ENCODE data around the gene RTN3. TPM values are rescaled to one million over a fixed set of nuclear protein-coding genes. Genes with fewer than 3 reads are reported as not detected.

RTN3 gene
- total RNA-seq, 1 experiment from 2014 or later = 79.0 TPM

DNA sequence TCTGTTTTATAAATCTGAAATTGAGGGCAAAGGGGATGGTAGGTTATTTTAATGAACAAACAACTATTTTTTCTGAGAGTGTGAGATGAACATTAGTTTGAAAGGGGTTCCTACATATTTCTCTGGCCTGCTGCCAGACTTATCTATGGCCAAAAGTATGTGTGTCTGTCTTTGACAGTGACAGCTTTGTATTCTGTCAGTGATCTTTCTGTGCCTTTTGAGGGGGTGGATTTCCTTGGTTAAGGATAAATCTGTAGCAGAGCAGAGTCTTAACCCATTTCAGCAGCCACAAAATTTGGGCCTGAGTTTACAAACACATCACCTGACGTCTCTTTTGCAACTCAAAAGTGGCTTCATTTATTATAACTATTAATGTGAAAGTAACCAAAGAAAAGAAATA, 56.4 kb downstream of the RTN3 start:
- no peak for DNase-seq (ENCODE audit: low spot score)

DNA sequence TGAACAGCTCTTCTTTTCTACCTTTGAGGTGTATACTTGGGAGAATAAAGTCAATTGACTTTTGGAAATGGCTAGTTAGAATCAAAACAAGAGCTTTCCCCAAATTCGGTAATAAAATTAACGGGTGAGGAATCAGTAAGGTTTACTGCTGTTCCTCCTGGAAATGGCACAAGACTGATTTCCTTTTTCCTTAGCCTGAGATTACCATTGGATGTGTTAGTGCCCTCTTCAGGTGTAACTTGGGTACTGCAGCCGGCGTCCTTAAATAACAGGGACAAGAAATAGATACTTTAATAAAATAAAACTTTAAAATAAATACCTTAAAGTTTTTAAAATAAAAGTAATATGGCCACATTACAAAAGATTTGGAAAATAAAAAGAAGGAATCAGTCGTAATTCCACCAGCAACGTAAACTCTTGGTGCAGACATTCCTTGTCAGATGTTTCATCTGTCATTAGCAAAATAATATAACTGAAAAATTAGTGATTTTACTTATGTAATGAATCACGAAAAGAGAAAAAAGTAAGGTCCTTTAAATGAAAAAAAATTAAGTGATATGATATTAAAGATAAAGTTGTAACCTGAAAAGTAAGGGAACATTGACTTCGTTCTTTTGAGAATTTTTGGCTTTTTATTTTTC, 57.5 kb downstream of the RTN3 start:
- DNase-seq (ENCODE audit: low spot score) = peak; percentile 54

DNA sequence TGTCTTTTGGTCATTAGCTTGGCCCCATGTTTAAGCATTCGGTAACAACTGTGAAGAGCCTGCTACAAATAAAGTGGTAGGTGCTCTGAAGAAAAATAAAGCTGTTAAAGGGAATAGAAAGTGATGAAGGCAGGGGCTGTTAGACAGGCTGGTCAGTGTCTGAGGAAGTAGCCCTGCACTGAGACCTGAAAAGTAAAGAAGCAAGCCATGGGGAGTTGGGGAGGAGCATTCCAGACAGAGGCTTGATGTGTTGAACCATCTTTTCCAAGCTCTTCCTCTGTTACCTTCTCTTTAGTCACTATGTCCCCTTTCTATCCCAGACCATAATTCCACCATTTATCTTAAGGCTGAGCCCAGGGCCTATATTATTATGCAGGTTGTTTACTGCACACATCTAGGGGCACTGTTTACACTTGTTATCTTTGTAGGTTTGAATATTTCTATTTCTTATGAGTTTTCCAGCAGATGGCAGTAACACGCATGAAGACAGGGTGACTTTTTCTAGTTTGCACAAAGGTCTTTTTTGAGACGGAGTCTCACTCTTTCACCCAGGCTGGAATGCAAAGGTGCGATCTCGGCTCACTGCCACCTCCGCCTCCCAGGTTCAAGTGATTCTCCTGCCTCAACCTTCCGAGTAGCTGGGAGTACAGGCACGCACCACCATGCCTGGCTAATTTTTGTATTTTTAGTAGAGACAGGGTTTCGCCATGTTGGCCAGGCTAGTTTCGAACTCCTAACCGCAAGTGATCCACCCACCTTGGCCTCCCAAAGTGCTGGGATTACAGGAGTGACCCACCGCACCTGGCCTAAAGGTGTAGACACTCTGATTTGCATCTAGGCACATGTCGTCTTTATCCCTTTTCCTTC, 64.2 kb downstream of the RTN3 start:
- no peak for DNase-seq (ENCODE audit: low spot score)

DNA sequence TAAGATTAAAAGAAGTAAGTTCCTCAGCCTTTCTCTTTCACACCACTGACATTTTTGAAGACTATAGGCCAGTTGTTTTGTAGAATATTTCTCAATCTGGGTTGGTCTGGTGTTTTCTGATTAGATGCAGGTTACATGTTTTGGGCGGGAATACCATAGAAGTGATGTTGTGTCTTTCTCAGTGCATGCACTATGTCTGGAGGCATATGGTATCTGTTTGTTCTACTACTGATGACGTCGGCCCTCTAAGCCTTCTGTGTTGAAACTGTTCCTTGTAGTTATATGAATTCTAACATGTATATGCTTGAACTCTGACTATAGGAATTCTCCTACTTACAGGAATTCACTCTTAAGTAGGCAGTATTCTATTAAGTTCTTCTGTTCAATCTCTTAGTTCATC, 65.7 kb downstream of the RTN3 start:
- DNase-seq (ENCODE audit: low spot score) = no peak

DNA sequence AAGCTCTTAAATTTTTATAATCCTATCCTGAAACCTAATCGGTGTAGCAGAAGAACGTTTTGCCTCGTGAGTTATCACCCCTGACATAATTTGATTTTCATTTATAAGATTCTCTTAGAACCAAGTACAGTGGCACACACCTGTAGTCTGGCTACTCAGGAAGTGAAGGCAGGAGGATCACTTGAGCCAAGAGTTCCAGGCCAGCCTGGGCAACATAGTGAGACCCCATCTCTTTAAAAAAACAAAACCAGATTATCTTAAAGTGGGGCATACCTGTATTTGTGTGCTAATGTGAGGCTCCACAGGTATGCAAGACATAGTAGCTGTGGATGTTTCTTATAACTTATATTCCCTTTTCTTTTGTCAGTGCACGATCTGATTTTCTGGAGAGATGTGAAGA, 68.3 kb downstream of the RTN3 start:
- no peak for DNase-seq (ENCODE audit: low spot score)

DNA sequence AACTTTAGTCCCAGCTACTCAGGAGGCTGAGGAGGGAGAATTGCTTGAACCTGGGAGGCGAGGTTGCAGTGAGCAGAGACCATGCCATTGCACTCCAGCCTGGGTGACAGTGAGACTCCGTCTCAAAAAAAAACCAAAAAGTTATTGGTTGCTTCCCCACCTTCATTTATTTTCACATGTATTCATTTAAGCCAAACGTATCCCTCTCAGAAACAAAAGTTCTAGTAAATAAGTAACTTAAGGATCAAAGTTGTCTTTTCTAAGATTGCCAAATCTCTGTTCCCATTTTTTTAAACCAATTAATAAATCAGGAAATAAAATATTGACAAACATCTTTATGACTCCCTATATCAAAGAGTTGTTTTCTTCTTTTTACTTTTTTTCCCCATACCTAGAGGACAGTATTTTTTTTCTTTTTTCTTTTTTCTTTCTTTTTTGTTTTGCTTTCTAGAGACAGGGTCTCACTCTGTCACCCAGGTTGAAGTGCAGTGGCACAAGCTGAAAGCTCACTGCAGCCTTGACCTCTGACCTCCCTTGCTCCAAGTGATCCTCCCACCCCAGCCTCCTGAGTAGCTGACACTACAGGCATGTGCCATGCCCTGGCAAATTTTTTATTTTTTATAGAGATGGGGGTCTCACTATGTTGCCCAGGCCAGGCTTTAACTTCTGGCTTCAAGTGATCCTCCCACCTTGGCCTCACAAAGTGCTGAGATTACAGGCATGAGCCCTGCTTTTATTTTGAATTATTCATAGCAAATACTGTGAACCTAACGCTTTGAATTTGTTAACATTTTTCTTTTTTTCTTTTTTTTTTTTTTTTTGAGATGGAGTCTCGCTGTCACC, 75.8 kb downstream of the RTN3 start:
- no peak for DNase-seq (ENCODE audit: low spot score)

DNA sequence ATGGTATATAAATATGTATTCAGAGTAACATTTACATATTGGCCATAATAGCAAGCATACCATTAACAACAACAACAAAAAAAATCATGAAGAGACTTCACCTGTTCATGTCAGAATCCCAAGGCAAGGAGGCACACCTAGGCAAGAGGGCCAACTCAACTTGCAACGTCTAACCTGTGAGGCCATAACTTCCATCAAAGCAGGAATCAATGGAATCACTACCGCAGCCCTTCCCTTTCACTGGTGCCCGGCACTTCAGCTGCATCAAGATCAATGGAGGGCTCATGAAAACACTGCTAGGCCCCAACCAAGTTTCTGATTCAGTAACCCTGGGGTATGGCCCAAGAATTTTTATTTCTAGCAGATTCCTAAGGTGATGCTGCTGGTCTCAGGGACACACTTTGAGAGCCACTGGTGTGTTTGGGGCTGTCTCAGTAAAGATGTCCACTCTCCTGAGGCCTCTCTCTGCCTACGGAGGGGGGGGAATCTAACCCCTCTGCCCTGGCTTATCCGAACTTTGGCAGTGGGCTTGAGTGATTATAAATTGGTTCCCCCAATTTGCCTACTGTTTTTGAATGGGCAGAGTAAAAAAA, 79.3 kb downstream of the RTN3 start:
- no peak for DNase-seq (ENCODE audit: low spot score)

DNA sequence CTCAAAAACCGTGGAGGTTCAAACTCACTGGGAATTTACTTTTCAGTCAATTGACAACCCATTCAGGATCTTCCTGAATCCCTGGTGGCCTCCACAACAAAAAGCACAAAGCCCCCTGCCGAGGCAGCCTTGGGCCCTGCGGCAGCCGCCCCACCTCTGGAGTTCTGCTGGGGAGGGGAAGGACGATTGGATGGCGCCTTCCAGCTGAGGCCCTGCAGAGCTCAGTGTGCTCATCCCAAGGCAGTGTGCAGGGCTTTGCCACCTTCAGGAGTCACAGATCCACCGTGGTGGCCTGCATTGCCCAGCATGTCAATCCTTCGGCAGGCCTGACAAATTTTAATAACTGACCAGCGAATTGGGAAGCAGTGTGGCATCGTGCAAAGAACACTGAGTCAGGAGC, 79.9 kb downstream of the RTN3 start:
- no peak for DNase-seq (ENCODE audit: low spot score)

DNA sequence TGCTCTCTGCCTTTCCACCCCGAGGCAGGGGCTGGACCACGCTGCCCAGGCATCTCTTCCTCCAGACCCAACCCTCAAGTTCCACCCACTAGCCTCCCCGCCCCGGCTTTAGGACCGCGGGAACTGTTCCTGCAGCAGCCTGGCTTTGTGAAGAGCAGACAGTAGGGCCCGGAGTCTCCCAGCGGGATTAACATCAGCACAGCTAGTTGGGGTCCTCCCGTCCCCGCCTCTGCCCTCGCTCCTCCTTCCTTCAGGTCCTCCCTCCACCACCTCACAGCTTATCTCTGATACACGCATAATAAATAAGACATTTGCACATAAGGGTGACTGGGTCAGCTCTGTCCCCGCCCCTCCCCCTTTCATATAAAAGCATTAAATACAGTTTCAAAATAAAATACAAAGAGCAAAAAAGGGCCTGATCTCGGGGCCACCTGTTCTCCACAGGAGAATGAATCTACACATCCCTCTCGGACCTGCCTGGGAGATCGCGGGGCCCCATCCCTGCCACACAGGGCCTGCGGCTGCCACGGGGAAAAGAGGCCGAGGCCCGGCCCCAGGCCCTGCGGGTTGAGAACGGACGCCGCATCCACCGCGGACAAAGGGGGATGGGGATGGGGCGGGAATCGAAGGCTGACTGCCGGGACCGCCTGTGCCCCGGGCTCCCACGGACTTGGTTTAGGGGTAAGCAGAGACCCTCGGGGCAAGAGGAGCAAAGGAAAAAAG, 80.8 kb downstream of the RTN3 start:
- no peak for DNase-seq (ENCODE audit: low spot score)

DNA sequence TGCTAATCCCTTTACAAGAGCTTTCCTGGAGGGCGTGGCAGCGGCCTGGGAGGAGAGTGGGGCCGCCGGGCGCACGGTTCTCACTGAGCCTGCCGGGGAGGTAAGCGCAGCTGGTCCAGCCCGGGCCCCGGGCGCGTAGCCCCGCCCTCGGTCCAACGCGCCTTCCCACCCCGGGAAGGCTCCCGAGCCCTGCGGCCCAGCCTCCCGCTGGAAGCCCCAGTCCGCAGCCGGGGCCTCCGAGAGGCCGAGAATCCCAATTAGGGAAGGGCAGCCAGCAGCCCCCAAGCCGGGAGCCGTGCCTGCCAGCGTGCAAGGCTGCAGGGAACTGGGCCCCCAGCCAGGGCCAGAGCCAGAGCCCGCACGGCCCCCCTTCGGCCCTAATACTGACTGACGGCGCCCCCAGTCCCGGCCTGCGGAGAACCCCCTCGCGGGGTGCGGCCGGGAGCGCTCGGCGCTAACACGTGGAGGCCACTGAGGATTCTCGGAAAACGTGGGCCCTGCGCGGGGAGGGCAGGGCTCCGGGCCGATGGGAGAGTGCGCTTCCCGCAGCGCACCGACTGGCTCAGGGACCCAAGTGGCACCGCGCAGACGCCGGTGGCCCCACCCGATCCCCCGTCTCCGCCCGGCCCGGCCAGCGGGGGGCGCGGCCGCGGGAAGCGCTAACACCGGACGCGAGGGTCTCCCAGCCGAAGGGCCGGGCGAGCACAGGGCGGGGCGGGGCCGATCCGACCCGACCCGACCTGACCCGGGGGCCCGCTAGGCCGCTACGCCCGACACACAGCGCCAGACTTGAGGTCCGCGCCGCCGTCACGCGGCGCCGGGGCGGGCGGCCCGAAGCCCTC, 81.6 kb downstream of the RTN3 start:
- no peak for DNase-seq (ENCODE audit: low spot score)

DNA sequence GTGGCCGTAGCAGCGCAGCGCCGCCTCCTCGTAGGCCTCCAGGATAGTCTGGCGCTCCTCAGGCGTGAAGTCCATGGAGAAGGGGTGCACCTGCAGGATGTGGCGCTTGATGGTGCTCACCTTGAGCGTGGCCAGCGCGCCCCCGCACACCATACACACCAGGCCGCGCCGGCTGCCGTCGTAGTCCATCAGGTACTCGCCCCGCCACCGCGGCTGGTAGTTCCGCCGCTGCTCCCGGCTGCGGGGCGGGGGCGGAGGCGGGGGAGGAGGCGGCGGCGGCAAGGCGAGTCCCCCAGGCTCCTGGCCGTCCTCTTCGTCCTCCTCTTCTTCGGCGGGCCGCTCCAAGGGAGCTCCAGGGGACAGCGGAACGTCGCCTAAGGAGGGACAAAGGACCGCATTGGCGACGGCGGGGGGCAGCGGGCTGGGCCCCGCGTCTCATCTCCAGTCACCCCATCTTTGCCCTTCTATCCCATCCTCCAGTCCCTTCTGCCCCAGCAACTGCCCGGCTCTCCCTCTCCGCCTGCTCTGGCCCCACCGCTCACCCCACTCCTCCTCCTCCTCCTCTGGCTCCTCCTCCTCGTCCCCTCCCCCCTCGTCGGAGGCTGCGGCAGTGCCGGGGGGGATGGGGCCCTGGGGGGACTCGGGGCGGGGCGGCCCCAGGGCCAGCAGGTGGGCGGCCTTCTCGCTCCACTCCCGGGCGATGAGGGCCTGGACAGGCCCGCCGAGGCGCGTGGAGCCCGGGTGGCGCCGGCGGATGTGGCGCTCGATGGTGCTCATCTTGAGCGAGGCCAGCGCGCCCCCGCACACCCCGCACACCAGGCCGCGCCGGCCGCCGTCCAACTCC, 82.4 kb downstream of the RTN3 start:
- no peak for DNase-seq (ENCODE audit: low spot score)

DNA sequence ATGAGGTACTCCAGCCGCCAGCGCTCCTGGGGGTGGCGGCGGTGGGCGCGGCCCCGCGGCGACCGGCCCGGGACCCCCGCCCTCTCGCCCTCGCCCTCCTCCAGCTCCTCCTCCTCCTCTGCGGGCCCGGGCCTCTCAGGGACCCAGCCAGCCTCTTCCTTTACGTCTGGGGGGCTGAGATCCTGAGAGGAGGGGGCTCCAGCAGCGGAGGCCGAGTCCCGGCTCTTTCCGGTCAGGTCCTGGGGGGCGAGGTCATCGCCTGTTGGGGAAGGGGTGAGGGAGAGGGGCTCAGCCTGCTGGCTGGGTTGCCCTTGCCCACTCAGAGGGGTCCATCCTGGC, 83.0 kb downstream of the RTN3 start:
- no peak for DNase-seq (ENCODE audit: low spot score)

DNA sequence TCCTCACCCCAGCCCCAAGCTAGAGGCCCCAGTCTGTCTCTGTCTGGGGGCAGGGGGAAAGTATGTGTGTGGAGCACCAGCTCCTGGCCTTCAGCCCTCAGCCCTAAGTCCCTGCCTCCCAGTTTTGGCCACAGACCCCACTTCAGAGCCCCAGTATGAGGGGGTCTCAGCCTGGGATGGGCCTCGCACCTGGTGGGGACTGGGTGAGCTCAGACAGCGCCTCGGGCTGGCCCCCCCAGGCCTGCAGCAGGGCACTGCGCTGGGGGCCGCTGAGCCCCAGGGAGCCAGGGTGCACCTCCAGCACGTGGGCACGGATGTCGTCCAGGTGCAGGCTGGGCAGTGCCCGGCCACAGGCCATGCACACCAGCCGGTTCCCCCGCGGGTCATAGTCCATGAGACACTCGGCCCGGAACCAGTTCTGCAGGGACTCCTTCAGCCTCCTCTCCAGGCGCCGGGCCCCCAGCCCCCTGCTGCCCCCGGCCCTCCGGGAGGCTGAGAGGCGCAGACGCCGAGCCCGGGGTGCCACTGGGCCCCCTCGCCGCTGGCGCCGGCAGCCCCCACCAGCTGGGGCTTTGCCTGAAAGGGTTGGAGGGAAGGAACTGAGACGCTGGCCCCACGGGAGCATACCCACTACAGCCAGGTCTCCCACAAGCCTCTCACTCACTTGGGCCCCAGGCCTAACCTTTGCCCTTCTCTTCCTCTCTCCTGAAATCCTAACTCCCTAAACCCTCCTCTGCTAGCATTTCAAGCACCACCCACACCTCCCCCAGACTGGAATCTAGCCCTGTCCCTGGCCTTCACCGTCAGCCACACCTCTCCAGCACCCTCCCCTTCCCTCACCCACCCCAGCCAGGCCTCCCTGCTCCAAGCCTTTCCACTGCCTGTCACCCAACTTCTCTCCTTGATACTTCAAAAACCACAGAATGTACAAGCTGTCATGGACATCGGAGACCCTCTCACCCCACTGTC, 83.7 kb downstream of the RTN3 start:
- DNase-seq (ENCODE audit: low spot score) = no peak

DNA sequence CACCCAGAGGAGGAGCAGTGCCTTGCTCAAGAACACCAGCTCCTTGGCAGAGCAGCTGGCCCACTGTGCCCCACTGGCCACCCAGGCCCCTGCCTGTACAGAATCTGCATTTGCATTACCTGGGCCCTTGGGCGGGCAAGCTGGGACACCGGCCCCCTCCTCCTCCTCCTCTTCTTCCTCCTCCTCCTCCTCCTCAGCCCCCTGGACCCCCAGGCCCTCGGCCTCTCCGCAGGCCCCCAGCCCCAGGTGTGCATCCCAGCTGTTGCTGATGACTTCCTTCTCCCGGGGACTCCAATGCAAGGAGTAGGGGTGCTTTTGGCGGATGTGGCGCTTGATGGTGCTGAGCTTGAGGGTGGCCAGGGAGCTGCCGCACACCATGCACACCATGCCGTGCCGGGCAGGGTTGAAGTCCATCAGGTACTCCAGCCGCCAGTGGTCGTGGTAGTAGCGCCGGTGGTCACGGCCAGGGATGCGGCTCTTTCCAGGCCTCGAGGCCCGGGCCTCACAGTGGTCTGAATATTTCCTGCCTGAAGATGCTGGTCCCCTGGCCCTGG, 84.5 kb downstream of the RTN3 start:
- no peak for DNase-seq (ENCODE audit: low spot score)

DNA sequence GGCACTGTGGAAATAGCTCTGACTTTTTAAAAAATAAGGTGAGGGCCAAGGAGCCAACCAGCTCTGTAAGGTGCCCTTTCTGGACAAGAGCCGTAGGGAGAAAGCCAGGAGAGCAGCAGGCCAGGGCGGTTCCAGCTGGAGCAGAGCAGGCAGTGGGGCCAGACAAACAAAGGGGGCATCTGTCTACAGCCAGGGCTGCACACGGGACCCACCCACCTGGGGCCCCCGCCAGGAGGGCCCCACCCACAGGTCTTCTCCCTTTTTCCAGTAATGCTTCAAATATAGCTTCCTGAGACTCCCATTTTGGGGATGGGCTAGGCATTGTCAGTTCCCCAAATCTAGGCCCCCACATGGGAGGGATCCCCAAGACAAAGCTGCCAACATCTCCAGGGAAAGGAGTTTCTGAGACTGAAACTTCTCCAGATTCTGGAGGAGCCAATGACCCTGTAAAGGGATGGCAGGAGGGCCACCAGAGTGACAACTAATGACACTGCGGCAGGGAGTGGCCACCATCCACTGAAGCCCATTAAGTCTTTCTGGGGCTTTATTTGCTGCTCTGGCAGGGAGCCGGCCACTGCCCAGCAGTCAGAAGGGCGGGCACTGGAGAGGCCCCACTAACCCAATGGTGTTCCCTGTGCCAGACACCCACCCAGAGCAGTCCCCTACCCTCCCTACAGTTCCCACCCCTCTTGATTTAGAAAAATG, 85.4 kb downstream of the RTN3 start:
- no peak for DNase-seq (ENCODE audit: low spot score)

DNA sequence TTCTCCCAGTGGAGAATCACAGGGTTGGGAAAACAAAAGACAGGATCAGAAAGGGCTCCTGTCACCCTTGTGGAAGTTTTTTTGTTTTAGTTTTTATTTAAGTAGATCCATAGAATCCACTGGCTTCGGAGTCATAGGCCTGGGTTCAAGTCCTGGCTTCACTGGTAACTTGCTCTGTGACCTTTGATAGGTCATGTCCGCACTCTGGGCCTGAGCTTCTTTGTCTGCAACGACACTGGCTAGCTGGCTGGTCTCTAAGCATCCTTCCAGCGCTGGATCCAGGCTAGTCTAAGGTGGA, 85.9 kb downstream of the RTN3 start:
- DNase-seq (ENCODE audit: low spot score) = no peak

DNA sequence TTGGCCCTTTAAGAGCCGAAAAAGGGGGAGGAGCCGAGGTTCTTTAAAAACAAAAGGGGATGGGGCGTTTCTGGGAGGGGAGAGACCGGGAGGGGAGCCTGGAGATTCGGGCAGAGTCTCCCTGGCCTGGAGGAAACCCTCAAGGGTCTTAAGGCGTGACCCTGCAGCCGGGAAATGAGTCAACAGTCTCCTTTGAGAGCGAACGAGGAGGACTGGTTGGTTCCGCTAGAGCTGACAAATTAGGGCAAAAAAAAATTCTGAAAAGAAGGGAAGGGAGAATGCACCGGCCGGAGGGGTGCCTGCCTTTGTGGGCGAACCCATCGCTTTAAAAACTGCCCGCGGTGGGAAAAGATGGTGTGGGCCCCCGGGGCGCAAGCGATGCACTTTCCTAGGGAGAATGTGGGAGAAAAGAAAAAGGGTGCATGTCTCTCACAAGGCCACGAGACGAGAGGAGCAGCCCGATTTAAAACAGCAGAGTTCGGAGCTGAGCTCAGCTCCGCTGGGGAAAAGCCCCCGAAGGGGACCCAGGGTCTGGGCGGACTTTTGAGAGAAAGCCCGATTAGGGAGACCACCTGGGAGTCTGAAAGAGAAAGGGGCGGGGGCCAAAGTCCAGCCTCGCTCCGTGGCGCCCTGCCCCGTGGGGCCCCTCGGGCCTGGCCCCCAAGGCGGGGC, 86.4 kb downstream of the RTN3 start:
- peak; percentile 47 for DNase-seq (ENCODE audit: low spot score)
